ENCODE measurements around the gene PRKN. TPM values are rescaled to one million over a fixed set of nuclear protein-coding genes. Genes with fewer than 3 reads are reported as not detected.

Gene PRKN
- total RNA-seq, 1 donor from 2014 or later, result 7.0 TPM

DNA sequence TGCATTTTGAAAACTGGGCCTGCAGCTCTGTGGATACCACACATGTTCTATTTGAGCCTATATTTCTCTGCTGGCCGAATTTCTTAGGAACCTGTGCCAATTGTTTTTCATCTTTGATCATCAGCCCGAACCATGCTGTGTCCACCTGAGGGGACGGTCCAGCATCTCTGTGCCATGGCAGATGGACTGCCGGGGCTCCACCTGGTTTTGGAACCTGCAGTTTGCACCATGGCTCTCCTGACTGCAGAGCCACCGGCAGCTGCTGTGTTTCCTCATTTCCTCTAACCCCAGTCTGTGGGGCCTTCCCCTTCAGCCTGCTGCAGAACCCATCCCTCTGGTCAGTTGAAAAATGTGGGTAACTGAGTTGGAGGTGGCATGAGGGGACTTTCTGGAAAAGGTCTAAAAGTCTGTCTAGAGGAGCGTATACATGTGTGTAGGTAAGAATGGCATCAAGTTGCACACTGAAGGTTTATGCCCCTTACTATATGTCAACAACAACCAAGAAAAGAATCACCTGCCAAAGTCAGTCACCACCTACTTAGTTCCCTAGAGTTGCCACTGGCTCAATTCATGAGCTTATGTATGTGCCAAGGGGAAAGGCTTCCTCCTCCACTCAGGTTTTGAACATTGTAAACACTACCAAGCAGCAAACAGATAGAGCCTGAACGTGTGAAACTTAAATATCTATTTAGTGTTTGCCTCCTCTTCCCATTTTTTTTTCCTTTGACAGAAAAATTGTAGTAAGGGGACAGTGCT, 548.2 kb downstream of the PRKN start:
- H3K9me3 Mint-ChIP-seq (ENCODE audit: unreplicated experiment), result no peaks in the 10 kb centered on the region
- no peak overlapping the region for H3K27ac Mint-ChIP-seq (ENCODE audit: unreplicated experiment)
- DNase-seq, result no peak
- TF ChIP-seq, protein P1, sequence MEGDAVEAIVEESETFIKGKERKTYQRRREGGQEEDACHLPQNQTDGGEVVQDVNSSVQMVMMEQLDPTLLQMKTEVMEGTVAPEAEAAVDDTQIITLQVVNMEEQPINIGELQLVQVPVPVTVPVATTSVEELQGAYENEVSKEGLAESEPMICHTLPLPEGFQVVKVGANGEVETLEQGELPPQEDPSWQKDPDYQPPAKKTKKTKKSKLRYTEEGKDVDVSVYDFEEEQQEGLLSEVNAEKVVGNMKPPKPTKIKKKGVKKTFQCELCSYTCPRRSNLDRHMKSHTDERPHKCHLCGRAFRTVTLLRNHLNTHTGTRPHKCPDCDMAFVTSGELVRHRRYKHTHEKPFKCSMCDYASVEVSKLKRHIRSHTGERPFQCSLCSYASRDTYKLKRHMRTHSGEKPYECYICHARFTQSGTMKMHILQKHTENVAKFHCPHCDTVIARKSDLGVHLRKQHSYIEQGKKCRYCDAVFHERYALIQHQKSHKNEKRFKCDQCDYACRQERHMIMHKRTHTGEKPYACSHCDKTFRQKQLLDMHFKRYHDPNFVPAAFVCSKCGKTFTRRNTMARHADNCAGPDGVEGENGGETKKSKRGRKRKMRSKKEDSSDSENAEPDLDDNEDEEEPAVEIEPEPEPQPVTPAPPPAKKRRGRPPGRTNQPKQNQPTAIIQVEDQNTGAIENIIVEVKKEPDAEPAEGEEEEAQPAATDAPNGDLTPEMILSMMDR (IDR thresholded peaks at IDR 0.05; ENCODE audit: partially characterized antibody, unreplicated experiment), result no peak
- no peaks in the 10 kb centered on the region for H3K36me3 Mint-ChIP-seq (ENCODE audit: unreplicated experiment)
- no peaks in the 10 kb centered on the region for H3K4me1 Mint-ChIP-seq (ENCODE audit: low read depth, unreplicated experiment)
- no peaks in the 10 kb centered on the region for H3K27me3 Mint-ChIP-seq (ENCODE audit: unreplicated experiment)
- H3K4me3 Mint-ChIP-seq (ENCODE audit: unreplicated experiment), result no peak overlapping the region

DNA sequence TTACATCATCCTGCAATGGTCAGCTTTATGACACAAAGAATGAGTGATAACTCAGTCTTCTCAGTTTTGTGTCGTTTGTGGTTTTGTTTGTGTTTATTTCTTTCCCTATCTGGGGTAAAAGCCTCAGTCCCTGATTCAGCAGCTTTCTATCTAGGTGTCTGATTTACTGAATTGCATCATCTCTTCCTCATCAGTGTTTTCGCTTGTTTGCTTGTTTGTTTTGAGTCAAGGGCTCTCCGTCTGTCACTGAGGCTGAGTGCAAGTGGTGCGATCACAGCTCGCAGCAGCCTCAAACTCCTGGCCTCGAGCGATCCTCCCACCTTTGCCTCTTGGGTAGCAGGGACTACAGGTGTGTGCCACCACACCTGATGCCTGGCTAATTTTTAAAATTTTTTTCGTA, 548.9 kb downstream of the PRKN start:
- no peaks in the 10 kb centered on the region for H3K36me3 Mint-ChIP-seq (ENCODE audit: unreplicated experiment)
- no peaks in the 10 kb centered on the region for H3K9me3 Mint-ChIP-seq (ENCODE audit: unreplicated experiment)
- no peak overlapping the region for H3K4me3 Mint-ChIP-seq (ENCODE audit: unreplicated experiment)
- DNase-seq, result no peak
- H3K27me3 Mint-ChIP-seq (ENCODE audit: unreplicated experiment), result no peaks in the 10 kb centered on the region
- H3K27ac Mint-ChIP-seq (ENCODE audit: unreplicated experiment), result no peak overlapping the region
- TF ChIP-seq, protein P1 (IDR thresholded peaks at IDR 0.05; ENCODE audit: partially characterized antibody, unreplicated experiment), result no peak
- H3K4me1 Mint-ChIP-seq (ENCODE audit: low read depth, unreplicated experiment), result no peaks in the 10 kb centered on the region

DNA sequence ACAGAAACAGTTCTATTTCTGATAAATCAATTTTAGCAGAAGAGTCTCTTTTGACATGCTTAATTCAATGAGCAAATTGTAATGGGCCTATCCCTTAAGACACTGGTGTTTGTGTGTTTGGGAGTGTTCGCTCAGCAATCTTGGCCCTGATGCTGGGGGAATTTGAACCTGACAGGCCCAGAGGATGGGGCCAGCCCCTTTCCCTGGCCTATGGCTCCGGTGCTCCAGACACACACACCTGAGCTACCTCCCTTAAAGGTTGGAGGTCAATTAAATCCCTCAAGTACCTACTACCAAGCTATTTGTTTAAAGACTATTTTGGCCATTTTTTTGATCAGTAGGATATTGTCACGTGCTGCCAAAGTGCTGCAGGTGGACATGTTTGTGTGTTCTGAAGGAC, 549.3 kb downstream of the PRKN start:
- Mint-ChIP-seq H3K27me3 (ENCODE audit: unreplicated experiment) (no peaks in the 10 kb centered on the region), H3K4me1 (ENCODE audit: low read depth, unreplicated experiment) (no peaks in the 10 kb centered on the region), H3K36me3 (ENCODE audit: unreplicated experiment) (no peaks in the 10 kb centered on the region), H3K27ac (ENCODE audit: unreplicated experiment) (no peak overlapping the region), H3K4me3 (ENCODE audit: unreplicated experiment) (no peak overlapping the region), H3K9me3 (ENCODE audit: unreplicated experiment) (no peaks in the 10 kb centered on the region)
- TF ChIP-seq, protein P1 (IDR thresholded peaks at IDR 0.05; ENCODE audit: partially characterized antibody, unreplicated experiment), result no peak
- DNase-seq, result no peak

DNA sequence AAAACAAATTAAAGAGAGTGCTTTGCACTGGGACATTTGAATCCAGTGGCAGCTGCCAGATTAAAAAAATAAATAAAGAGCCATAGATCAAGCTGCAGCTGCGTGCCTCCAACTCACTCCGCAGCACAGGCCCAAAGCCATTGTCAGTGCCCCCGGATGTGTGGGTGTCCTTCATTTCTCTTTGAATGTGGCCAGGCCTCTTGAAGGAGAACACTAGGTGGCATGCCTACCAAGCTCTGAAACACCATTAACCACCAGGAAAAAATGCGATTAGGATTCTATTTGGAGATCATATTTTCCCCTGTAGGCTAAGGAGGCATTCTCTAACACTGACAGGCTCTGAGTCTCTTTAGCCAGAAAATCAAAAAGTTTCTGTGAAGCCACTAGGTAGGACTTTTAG, 549.8 kb downstream of the PRKN start:
- H3K4me1 Mint-ChIP-seq (ENCODE audit: low read depth, unreplicated experiment), result no peaks in the 10 kb centered on the region
- H3K9me3 Mint-ChIP-seq (ENCODE audit: unreplicated experiment), result no peaks in the 10 kb centered on the region
- H3K36me3 Mint-ChIP-seq (ENCODE audit: unreplicated experiment), result no peaks in the 10 kb centered on the region
- no peaks in the 10 kb centered on the region for H3K27me3 Mint-ChIP-seq (ENCODE audit: unreplicated experiment)
- H3K4me3 Mint-ChIP-seq (ENCODE audit: unreplicated experiment), result no peak overlapping the region
- TF ChIP-seq, protein P1 (IDR thresholded peaks at IDR 0.05; ENCODE audit: partially characterized antibody, unreplicated experiment), result no peak
- DNase-seq, result no peak
- H3K27ac Mint-ChIP-seq (ENCODE audit: unreplicated experiment), result no peak overlapping the region

DNA sequence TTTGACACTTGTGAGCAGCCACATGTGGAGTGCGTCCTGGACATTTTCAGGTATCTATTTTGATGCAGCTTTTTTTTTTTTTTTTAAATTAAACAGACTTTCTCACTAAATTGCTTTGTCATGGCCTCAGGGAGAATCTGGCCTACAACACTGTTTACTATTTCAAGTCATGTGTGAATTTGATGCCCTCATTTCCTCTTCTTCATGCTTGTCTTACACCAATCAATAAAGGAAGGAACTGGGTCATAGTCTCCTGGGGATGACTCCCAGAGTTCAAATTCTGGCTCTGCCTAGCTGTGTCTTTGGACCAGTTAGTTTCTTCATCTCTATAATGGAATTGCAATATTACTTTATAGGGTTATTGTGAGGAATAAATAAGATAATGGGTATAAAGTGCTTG, 554.1 kb downstream of the PRKN start:
- H3K9me3 Mint-ChIP-seq (ENCODE audit: unreplicated experiment), result no peaks in the 10 kb centered on the region
- TF ChIP-seq, protein P1 (IDR thresholded peaks at IDR 0.05; ENCODE audit: partially characterized antibody, unreplicated experiment), result no peak
- H3K27me3 Mint-ChIP-seq (ENCODE audit: unreplicated experiment), result no peaks in the 10 kb centered on the region
- DNase-seq, result no peak
- H3K27ac Mint-ChIP-seq (ENCODE audit: unreplicated experiment), result no peak overlapping the region
- no peak overlapping the region for H3K4me3 Mint-ChIP-seq (ENCODE audit: unreplicated experiment)
- no peaks in the 10 kb centered on the region for H3K36me3 Mint-ChIP-seq (ENCODE audit: unreplicated experiment)
- H3K4me1 Mint-ChIP-seq (ENCODE audit: low read depth, unreplicated experiment), result no peaks in the 10 kb centered on the region
